Upper lobe of left lung (tissue), 6 donors: ENCODE results near the gene KRTAP10-4. TPM values are rescaled to one million over a fixed set of nuclear protein-coding genes. Genes with fewer than 3 reads are reported as not detected.
"Not testable (repeated sequence)": the region's sequence is repeated elsewhere in the genome, so short reads cannot be mapped to it uniquely, and the experiment has no call there.

Experiments used
- ATAC-seq, 2 donors: fragments of 200-7000 bp; cut with Tn5 transposase; one replicate each; pipeline ENCODE4 v1.9.1; 2022; ENCODE audit warnings: mild to moderate bottlenecking in 2 of 2, moderate library complexity in 2 of 2; ENCODE audit not compliant: low FRiP score in 2 of 2
- DNase-seq, 2 donors: peaks; one replicate each; pipeline ENCODE4 v3.0.0-alpha.2; 2019 to 2020
- H3K27ac ChIP-seq, 4 donors: fragments of 200-600 bp; sonication (generic); one replicate each; pipeline ENCODE4 v1.5.1; 2016 to 2019
- H3K27me3 ChIP-seq, 4 donors: fragments of 200-600 bp; sonication (generic); one replicate each; pipeline ENCODE4 v1.5.1; 2017 to 2019
- H3K36me3 ChIP-seq, 4 donors: fragments of 200-600 bp; sonication (generic); one replicate each; pipeline ENCODE4 v1.5.1; 2016 to 2019
- H3K4me1 ChIP-seq, 4 donors: fragments of 200-600 bp; sonication (generic); one replicate each; pipeline ENCODE4 v1.5.1; 2018 to 2019
- H3K4me3 ChIP-seq, 4 donors: fragments of 200-600 bp; sonication (generic); one replicate each; pipeline ENCODE4 v1.5.1; 2017 to 2019; ENCODE audit warnings: mild to moderate bottlenecking in 2 of 4, moderate library complexity in 1 of 4
- H3K9me3 ChIP-seq, 4 donors: fragments of 200-600 bp; sonication (generic); one replicate each; pipeline ENCODE4 v1.5.1; 2018 to 2019
- CTCF ChIP-seq, 6 experiments: fragments of 450-650 bp in 4 of 6; fragments of 200-600 bp in 2 of 6; sonication (generic) in 2 of 6; IDR thresholded peaks; one replicate each; pipeline ENCODE4 v1.5.1; 2016 to 2019; ENCODE audit warnings: antibody characterized with exemption in 6 of 6
- EP300 ChIP-seq, 4 donors: sonication (generic); formaldehyde crosslinking; IDR thresholded peaks; one replicate each; pipeline ENCODE4 v1.5.1; 2017; ENCODE audit warnings: antibody characterized with exemption in 4 of 4, control low read depth in 2 of 4
- POLR2A ChIP-seq, 4 donors: fragments of 450-650 bp; IDR thresholded peaks; one replicate each; pipeline ENCODE4 v1.5.1; 2016 to 2017; ENCODE audit warnings: antibody characterized with exemption in 4 of 4, mild to moderate bottlenecking in 2 of 4
- POLR2AphosphoS5 ChIP-seq, 2 donors: sonication (generic); formaldehyde crosslinking; IDR thresholded peaks; one replicate each; pipeline ENCODE4 v1.5.1; 2017; ENCODE audit warnings: antibody characterized with exemption in 2 of 2
- WGBS, 2 donors: methylation state at CpG; one replicate each; pipeline ENCODE4 v1.1.5; 2017 to 2018; 5-methylcytosine and 5-hydroxymethylcytosine counted together
- total RNA-seq, 6 donors: library from RNA; depleted of rRNA in 4 of 6; stranded (reverse); fragments of >200 nt in 4 of 6; gene quantifications; one replicate each; pipeline versions ENCODE4 v1.1.0 to v1.2.1, GENCODE V29; 2016 to 2021
- donor health status: DM: no; HTN: no; CAD: no; lungs with moderate emphysema.
- donor health status: DM: no; HTN: yes; CAD: no; lungs with severe emphysema.

Gene KRTAP10-4
- not detected for total RNA-seq

- peak in 1 of 2 donors; percentile 82 for DNase-seq
- 71 to 79% methylated on average over 4 to 19 of the region's 25 CpGs for WGBS, 2 donors
- not testable (repeated sequence) for H3K4me1 ChIP-seq, ATAC-seq, H3K36me3 ChIP-seq, H3K4me3 ChIP-seq, H3K27ac ChIP-seq, H3K27me3 ChIP-seq
- H3K9me3 ChIP-seq: peaks cover 0 to 24% (median 11%) of the 10 kb centered on the region in 4 donors
These were observed at the start of gene KRTAP10-4 for GRCh38 chr21:44573630-44574456. TSS of gene KRTAP10-4 (plus strand) at chr21:44573729. CDS start at chr21:44573759, 30 bp downstream.

DNA sequence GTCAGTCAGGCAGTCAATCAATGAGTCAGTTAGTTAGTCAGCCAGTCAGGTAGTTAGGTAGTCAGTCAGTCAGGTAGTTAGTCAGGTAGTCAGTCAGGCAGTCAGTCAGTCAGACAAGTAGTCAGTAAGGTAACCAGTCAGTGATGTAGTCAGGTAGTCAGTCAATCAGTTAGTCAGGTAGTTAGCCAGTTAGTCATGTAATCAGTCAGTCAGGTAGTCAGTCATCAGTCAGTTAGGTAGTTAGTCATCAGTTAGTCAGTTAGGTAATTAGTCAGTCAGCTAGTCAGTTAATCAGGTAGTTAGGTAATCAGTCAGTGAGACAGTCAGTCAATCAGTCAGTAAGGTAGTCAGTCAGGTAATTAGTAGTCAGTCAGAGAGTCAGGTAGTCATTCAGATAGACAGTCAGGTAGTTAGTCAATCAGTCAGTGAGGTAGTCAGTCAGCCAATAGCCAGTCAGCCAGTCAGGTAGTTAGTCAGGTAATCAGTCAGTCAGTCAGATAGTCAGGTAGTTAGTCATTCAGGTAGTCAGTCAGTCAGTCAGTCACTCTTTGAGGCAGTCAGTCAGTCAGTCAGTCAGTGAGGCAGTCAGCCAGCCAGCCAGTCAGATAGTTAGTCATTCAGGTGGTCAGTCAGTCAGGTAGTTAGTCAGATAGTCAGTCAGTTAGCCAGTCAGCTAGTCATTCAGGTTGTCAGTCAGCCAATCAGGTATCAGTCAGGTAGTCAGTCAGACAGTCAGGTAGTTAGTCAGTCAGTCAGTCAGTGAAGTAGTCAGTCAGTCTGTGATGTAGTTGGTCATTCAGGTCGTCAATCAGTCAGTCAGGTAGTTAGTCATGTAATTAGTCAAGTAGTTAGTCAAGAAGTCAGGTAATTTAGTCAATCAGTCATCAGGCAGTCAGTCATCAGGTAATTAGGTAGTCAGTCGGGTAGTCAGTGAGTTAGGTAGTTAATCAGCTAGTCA is 48.8 kb upstream of the KRTAP10-4 start:
- Histone ChIP-seq H3K36me3 (no peaks in the 10 kb centered on the region), H3K27ac (no peak overlapping the region), H3K9me3 (no peaks in the 10 kb centered on the region), H3K4me3 (no peak overlapping the region), H3K4me1 (no peaks in the 10 kb centered on the region), H3K27me3 (peaks cover 0 to 7% (median 0%) of the 10 kb centered on the region in 4 donors)
- 63% methylated on average over 2 of the region's 2 CpGs; no CpG with 5 or more reads in 1 of the 2 donors for WGBS, 2 donors
- DNase-seq (no peak), ATAC-seq (no peak)
- no peak for TF ChIP-seq POLR2AphosphoS5 (IDR thresholded peaks at IDR 0.05)

GRCh38 chr21:44525391-44526095 is 48.0 kb upstream of the KRTAP10-4 start:
- no peak for ATAC-seq
- H3K9me3 ChIP-seq: no peaks in the 10 kb centered on the region
- 90 to 91% methylated on average over 15 to 20 of the region's 20 CpGs for WGBS, 2 donors
- no peaks in the 10 kb centered on the region for H3K4me1 ChIP-seq
- H3K27me3 ChIP-seq: no peaks in the 10 kb centered on the region
- H3K36me3 ChIP-seq: no peaks in the 10 kb centered on the region
- no peak for DNase-seq
- TF ChIP-seq EP300 (IDR thresholded peaks at IDR 0.05) (no peak), POLR2AphosphoS5 (IDR thresholded peaks at IDR 0.05) (no peak), POLR2A (IDR thresholded peaks at IDR 0.05) (no peak), CTCF (IDR thresholded peaks at IDR 0.05) (no peak)
- H3K4me3 ChIP-seq: no peak overlapping the region
- no peak overlapping the region for H3K27ac ChIP-seq

- Histone ChIP-seq H3K4me3 (no peak overlapping the region), H3K36me3 (no peaks in the 10 kb centered on the region), H3K27me3 (no peaks in the 10 kb centered on the region), H3K27ac (no peak overlapping the region), H3K4me1 (no peaks in the 10 kb centered on the region), H3K9me3 (no peaks in the 10 kb centered on the region)
- WGBS, 2 donors: 89 to 90% methylated on average over 11 to 12 of the region's 12 CpGs
- DNase-seq: peak in 1 of 2 donors; percentile 14
- TF ChIP-seq POLR2A (IDR thresholded peaks at IDR 0.05) (no peak), CTCF (IDR thresholded peaks at IDR 0.05) (no peak), EP300 (IDR thresholded peaks at IDR 0.05) (no peak), POLR2AphosphoS5 (IDR thresholded peaks at IDR 0.05) (no peak)
- ATAC-seq: no peak
These were observed 47.2 kb upstream of the KRTAP10-4 start for GRCh38 chr21:44526096-44526997.
